GM12865 (cell line): ENCODE data around the gene CDK5RAP1.
A peak's percentile ranks its signal among the peaks of the same experiment; 100 is the strongest.

Experiments
- DNase-seq: peaks from one replicate; pipeline ENCODE4 v3.0.0; 2010; ENCODE audit warnings: low read depth
- H3K4me3 ChIP-seq: 2 replicates; pipeline ENCODE4 v1.5.1; 2011; ENCODE audit warnings: mild to moderate bottlenecking, low read depth, low read length, control low read depth
- TF ChIP-seq, protein P1 (sequence below): IDR thresholded peaks from 2 replicates; pipeline ENCODE4 v1.5.1; 2011; ENCODE audit warnings: low read length, control low read depth, low read depth, inconsistent platforms; ENCODE audit not compliant: insufficient read depth; ENCODE audit errors: missing control alignments

Gene CDK5RAP1

DNA sequence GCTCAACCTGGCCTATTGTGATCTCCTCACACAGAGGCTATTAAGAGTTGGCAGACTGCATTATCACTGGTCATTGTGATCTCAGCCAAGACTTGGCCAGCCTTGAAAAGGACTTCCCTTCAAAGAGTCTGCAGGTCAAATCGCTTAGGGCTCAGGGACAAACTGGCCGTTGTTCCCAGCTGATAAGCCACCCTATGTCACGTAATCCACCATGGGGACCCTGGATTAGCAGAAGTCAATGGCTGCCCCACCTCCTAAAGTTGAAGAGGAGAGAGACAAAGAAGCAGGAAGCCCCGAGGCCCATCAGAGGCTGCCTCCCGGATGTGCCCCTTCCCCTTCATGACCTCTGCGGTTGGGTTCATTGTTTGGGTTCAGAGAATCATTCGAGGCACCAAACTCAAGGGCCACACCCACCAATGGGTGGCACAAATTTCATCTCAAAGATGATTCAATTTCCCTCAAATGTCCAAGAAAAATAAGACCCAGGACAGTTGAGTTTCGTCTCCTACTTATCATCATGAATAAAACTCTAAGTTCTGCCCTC, 61.7 kb downstream of the CDK5RAP1 start:
- TF ChIP-seq, protein P1, sequence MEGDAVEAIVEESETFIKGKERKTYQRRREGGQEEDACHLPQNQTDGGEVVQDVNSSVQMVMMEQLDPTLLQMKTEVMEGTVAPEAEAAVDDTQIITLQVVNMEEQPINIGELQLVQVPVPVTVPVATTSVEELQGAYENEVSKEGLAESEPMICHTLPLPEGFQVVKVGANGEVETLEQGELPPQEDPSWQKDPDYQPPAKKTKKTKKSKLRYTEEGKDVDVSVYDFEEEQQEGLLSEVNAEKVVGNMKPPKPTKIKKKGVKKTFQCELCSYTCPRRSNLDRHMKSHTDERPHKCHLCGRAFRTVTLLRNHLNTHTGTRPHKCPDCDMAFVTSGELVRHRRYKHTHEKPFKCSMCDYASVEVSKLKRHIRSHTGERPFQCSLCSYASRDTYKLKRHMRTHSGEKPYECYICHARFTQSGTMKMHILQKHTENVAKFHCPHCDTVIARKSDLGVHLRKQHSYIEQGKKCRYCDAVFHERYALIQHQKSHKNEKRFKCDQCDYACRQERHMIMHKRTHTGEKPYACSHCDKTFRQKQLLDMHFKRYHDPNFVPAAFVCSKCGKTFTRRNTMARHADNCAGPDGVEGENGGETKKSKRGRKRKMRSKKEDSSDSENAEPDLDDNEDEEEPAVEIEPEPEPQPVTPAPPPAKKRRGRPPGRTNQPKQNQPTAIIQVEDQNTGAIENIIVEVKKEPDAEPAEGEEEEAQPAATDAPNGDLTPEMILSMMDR = no peak
- H3K4me3 ChIP-seq = no peak overlapping the region
- no peak for DNase-seq

DNA sequence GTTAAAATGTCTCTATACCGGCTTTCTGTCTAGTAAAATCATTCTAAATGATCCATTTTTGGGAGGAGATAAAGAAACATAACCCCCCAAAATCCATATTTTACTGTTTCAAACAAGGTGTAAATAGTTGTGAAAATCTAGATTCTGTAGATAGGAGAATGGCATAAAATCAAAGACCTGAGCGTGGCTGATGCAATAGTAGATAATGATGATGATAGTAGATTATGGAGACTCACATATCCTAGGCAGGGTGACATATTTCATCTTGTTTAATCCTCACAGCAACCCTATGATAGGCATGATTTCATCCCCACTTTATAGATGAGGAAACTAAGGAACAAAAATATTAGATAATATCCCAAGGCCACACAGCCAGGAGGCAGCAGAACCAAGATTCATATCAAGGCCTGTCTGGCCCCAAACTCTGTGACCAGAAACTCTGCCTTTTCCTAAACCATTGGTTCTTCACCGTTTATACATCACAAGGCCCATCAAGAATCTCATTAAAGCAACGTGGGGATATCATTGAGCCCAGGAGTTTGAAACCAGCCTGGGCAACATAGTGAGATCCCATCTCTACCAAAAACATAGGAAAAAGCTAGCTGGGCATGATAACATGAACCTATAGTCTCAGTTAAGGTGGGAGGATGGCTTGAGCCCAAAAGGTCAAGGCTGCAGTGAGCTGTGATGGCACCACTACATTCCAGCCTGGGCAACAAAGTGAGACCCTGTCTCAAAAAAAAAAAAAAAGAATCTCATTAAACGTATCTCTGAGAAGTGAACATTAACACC, 62.7 kb downstream of the CDK5RAP1 start:
- H3K4me3 ChIP-seq = no peak overlapping the region
- DNase-seq = no peak
- TF ChIP-seq, protein P1 = no peak

DNA sequence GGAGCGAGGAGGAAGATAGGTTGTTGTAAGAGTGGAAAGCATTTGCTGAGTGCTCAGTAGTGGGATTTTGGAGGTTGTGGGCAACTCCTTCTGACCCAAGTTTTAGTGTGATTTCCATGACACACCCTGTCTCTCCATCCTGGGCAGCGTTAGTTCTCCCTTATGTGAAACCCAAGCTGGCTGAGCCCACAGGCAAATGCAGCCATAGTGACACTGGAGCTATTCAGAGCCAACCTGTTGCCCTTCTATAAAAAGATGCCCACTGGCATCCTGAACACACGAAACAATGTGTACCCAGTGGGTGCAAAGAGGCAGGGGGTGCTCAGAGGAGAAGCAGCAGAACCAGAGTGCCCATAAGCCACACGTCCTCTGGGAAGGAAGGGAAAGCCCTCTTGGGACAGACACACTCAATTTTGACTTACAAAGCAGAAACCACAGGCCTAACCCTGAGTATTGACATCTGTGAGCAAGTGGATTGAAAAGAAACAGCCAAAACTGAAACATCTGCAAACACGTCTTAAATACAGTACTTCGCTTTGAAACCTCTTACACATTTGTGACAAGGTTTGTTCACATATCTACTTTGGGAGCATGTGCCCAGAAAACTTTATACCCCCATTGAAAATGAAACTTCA, 63.7 kb downstream of the CDK5RAP1 start:
- DNase-seq = peak; percentile 83
- TF ChIP-seq, protein P1 = no peak
- H3K4me3 ChIP-seq = peak overlapping the region; percentile 10; the same call in 1 of the 2 replicates

DNA sequence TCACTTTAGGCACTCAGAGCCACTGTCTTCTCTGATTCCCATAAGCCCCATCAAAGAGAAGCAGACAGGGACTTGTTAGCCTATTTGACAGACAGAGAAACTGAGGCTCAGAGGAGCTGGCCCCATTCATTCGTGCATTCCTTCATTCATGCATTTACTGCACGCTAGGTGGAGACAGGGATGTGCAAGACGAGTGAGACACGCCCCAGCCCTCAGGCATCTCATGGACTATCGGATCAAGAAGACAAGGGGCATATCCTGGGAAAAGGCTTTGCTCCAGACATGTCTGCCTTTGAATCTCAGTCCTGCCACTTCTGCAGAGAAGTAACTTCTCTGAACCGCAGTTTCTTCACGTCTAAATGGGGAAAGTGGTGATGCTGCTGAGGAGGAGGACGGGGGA, 64.2 kb downstream of the CDK5RAP1 start:
- H3K4me3 ChIP-seq = no peak overlapping the region
- no peak for DNase-seq
- TF ChIP-seq, protein P1 = no peak

DNA sequence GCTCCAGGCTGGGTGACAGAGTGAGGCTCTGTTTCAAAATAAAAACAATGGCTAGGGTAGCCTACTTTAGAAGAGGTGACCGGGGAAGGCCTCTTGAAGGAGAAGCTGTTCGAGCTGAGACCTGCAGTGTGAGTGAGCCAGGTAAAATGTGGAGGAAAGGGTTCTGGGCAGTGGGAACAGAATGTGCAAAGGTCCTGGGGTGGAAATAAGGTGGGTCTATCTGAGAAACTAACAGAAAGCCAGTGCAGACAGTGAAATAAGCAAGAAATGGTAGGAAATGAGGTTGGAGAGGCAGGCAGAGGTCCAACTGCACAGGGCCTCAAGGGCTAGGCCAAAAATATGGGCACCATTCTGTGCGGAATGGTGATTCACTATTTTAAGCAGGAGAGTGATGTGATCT, 64.9 kb downstream of the CDK5RAP1 start:
- TF ChIP-seq, protein P1 = no peak
- DNase-seq = no peak
- H3K4me3 ChIP-seq = no peak overlapping the region

DNA sequence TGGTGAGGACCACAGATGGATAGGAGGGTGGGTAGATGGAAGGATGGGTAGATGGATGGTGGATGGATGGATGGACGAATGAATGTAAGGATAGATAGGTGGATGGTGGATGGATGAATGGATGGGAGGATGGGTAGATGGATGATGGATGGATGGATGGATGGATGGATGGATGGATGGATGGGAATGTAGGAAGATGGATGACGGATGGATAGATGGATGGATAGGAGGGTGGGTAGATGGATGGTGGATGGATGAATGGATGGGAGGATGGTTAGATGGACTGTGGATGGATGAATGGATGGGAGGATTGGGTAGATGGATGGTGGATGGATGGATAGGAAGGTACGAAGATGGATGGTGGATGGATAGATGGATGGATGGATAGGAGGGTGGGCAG, 67.2 kb downstream of the CDK5RAP1 start:
- TF ChIP-seq, protein P1 = no peak
- DNase-seq = no peak
- H3K4me3 ChIP-seq = no peak overlapping the region
